GM12878 (cell line): ENCODE measurements around the gene HNF4A. TPM values are rescaled to one million over a fixed set of nuclear protein-coding genes. Genes with fewer than 3 reads are reported as not detected.

ENCODE experiments used
- ATAC-seq: fragments of 200-7000 bp; cut with Tn5 transposase; 3 replicates; pipeline ENCODE4 v1.9.1; 2020; ENCODE audit warnings: mild to moderate bottlenecking, moderate library complexity
- BruUV-seq: library from RNA; stranded (reverse); fragments of 400-500 nt; replicated peaks from 2 replicates; lab custom pipeline; 2021; lab: Mats Ljungman, UMichigan
- CTCF ChIA-PET: fragments of 300-600 bp; sonication (Branson Sonifier 250); formaldehyde crosslinking; extraction: SDS; loops from one replicate; lab custom pipeline; 2021; ENCODE audit warnings: inconsistent platforms; lab: Yijun Ruan, JAX
- POLR2A ChIA-PET: fragments of 350-600 bp; formaldehyde crosslinking; extraction: SDS; loops from one replicate; lab custom pipeline; 2021; ENCODE audit warnings: inconsistent platforms; lab: Charles Lee
- RAD21 ChIA-PET: fragments of 300-600 bp; sonication (Branson Sonifier 250); formaldehyde crosslinking; loops from one replicate; lab custom pipeline; 2023; ENCODE audit warnings: antibody characterized with exemption; ENCODE audit not compliant: unreplicated experiment; lab: Charles Lee
- SMC1A ChIA-PET: fragments of 300-600 bp; sonication (Branson Sonifier 250); formaldehyde crosslinking; loops from one replicate; lab custom pipeline; 2023; ENCODE audit not compliant: unreplicated experiment, uncharacterized antibody; lab: Charles Lee
- DNase-seq: peaks from one replicate; pipeline ENCODE4 v3.0.0-alpha.2; 2011; ENCODE audit warnings: low read depth, low spot score
- FAIRE-seq: peaks from 3 replicates; lab custom pipeline; 2011; peaks lifted over from hg19 to GRCh38; lab: Jason Lieb, UNC
- H2AFZ ChIP-seq: 2 replicates; pipeline ENCODE4 v1.6.0; 2011; ENCODE audit warnings: low read depth, low read length, control low read depth; ENCODE audit not compliant: control insufficient read depth
- H3K27ac ChIP-seq: 2 replicates; pipeline ENCODE4 v1.5.1; 2011; ENCODE audit warnings: control low read depth; ENCODE audit not compliant: control insufficient read depth, insufficient read depth
- H3K27me3 ChIP-seq, 2 experiments: replicated peaks in 1 of 2; 2 replicates each; pipeline versions ENCODE4 v1.6.0 to v1.6.1; 2011; ENCODE audit warnings: low read length in 1 of 2; ENCODE audit not compliant: control insufficient read depth in 2 of 2, insufficient read depth in 2 of 2
- H3K36me3 ChIP-seq, 2 experiments: 2 replicates each; pipeline ENCODE4 v1.5.1; 2011; ENCODE audit warnings: low read length in 1 of 2; ENCODE audit not compliant: control insufficient read depth in 2 of 2, insufficient read depth in 2 of 2
- H3K4me1 ChIP-seq: 2 replicates; pipeline ENCODE4 v1.6.1; 2011; ENCODE audit warnings: mild to moderate bottlenecking, low read length, moderate library complexity, mixed read lengths; ENCODE audit not compliant: control insufficient read depth, insufficient read depth
- H3K4me2 ChIP-seq: 2 replicates; pipeline ENCODE4 v1.6.0; 2011; ENCODE audit warnings: control low read depth; ENCODE audit not compliant: control insufficient read depth, insufficient read depth
- H3K4me3 ChIP-seq: fragments of 200-600 bp; sonication (generic); 2 replicates; pipeline ENCODE4 v1.5.1; 2016
- H3K79me2 ChIP-seq: 2 replicates; pipeline ENCODE4 v1.6.0; 2011; ENCODE audit warnings: low read length; ENCODE audit not compliant: control insufficient read depth, insufficient read depth
- H3K9ac ChIP-seq: 2 replicates; pipeline ENCODE4 v1.8.0; 2011; ENCODE audit warnings: low read length, control low read depth, mixed read lengths; ENCODE audit not compliant: control insufficient read depth, insufficient read depth
- H3K9me3 ChIP-seq: replicated peaks from 3 replicates; pipeline ENCODE4 v1.5.1; 2011; ENCODE audit warnings: mild to moderate bottlenecking, low read length; ENCODE audit not compliant: control insufficient read depth, insufficient read depth
- H4K20me1 ChIP-seq: 2 replicates; pipeline ENCODE4 v1.6.0; 2011; ENCODE audit not compliant: control insufficient read depth, insufficient read depth
- ATF2 ChIP-seq: IDR thresholded peaks from 2 replicates; pipeline ENCODE4 v1.6.1; 2012; ENCODE audit warnings: low read length, inconsistent platforms
- ATF3 ChIP-seq: IDR thresholded peaks from 2 replicates; pipeline ENCODE4 v1.6.1; 2011; ENCODE audit warnings: low read depth, mild to moderate bottlenecking, low read length, moderate library complexity, borderline replicate concordance; ENCODE audit errors: extremely low read depth
- BCLAF1 ChIP-seq: fragments of 450-650 bp; IDR thresholded peaks from 2 replicates; pipeline ENCODE4 v1.6.1; 2017; ENCODE audit warnings: antibody characterized with exemption, mild to moderate bottlenecking, moderate library complexity
- BRCA1 ChIP-seq: IDR thresholded peaks from 2 replicates; pipeline ENCODE4 v1.6.1; 2011; ENCODE audit warnings: low read depth, low read length, improper control_type of control experiment
- GABPA ChIP-seq: IDR thresholded peaks from 2 replicates; pipeline ENCODE4 v1.6.1; 2014; ENCODE audit warnings: antibody characterized with exemption, low read depth, mild to moderate bottlenecking, inconsistent platforms
- HSF1 ChIP-seq: fragments of 150-350 bp; IDR thresholded peaks from 2 replicates; pipeline ENCODE4 v1.6.1; 2014; ENCODE audit warnings: mild to moderate bottlenecking, low read depth, low read length
- NFYA ChIP-seq: IDR thresholded peaks from 2 replicates; pipeline ENCODE4 v1.6.1; 2011; ENCODE audit warnings: low read depth, mild to moderate bottlenecking, low read length, improper control_type of control experiment, borderline replicate concordance
- NRF1 ChIP-seq: conservative IDR thresholded peaks from 2 replicates; pipeline ENCODE4 v1.6.1; 2011; ENCODE audit warnings: mild to moderate bottlenecking, low read depth, low read length, improper control_type of control experiment
- PAX5 ChIP-seq: IDR thresholded peaks from 2 replicates; pipeline ENCODE4 v1.6.1; 2011; ENCODE audit warnings: low read depth, low read length, borderline replicate concordance
- RAD21 ChIP-seq: IDR thresholded peaks from 2 replicates; pipeline ENCODE4 v1.6.1; 2011; ENCODE audit warnings: mild to moderate bottlenecking, low read depth, low read length, moderate library complexity; ENCODE audit not compliant: insufficient read depth
- RB1 ChIP-seq: fragments of 450-650 bp; formaldehyde crosslinking; IDR thresholded peaks from 2 replicates; pipeline ENCODE4 v1.6.1; 2017; ENCODE audit warnings: mild to moderate bottlenecking, borderline replicate concordance
- SREBF1 ChIP-seq: IDR thresholded peaks from 2 replicates; pipeline ENCODE4 v1.6.1; 2012; ENCODE audit warnings: mild to moderate bottlenecking, low read length
- WRNIP1 ChIP-seq: IDR thresholded peaks from 2 replicates; pipeline ENCODE4 v1.6.1; 2011; ENCODE audit warnings: low read depth, low read length, improper control_type of control experiment, borderline replicate concordance
- WGBS: methylation state at CpG from one replicate; pipeline ENCODE4 v1.1.6; 2016; ENCODE audit warnings: low lambda C conversion rate; ENCODE audit not compliant: insufficient replicate concordance, insufficient coverage; ENCODE audit errors: missing lambda C conversion rate; 5-methylcytosine and 5-hydroxymethylcytosine counted together
- in situ Hi-C: fragments of 300-500 bp; cut with MboI; formaldehyde crosslinking; loops from 9 replicates; pipeline ENCODE4 v1.14.3; 2018; ENCODE audit warnings: mixed read lengths
- intact Hi-C: fragments of 100-400 bp; cut with micrococcal nuclease; formaldehyde crosslinking; loops from one replicate; pipeline ENCODE4 v1.14.2; 2022; ENCODE audit not compliant: unreplicated experiment
- polyA plus RNA-seq, 11 experiments: library from polyadenylated mRNA; depleted of rRNA in 4 of 11; unstranded in 6 of 11; stranded (reverse) in 5 of 11; fragments of >200 nt; fragmentation: Nextera tagmentation in 4 of 11; fragmentation: Illumina TruSeq in 1 of 11; extraction: Ambion mirVana in 4 of 11; extraction: Trizol in 1 of 11; gene quantifications; 1 replicate in 1 of 11; 2 replicates in 10 of 11; pipeline versions ENCODE4 v1.2.1 to v1.2.3, GENCODE V29; 2011 to 2016; ENCODE audit warnings: inconsistent platforms in 2 of 11, missing spikeins in 2 of 11, low read depth in 1 of 11
- total RNA-seq, 4 experiments: library from RNA; depleted of rRNA in 3 of 4; stranded (reverse); fragments of >200 nt in 3 of 4; fragmentation: Illumina TruSeq in 1 of 4; extraction: Trizol in 1 of 4; gene quantifications; 2 replicates each; pipeline versions ENCODE4 v1.2.1 to v1.2.3, GENCODE V29; 2013 to 2021

HNF4A gene
- total and polyA plus RNA-seq, 10 of the 15 experiments (the other 5 are each of a cell fraction or from before 2014, with no cell fraction given) = 0.21 TPM; not detected in 9

GRCh38 chr20:44394452-44394701, 38.9 kb downstream of the HNF4A start:
- RAD21 ChIA-PET = no interaction called here
- no peaks in the 10 kb centered on the region for H3K4me1 ChIP-seq
- POLR2A ChIA-PET = no interaction called here
- ATAC-seq (no peak), FAIRE-seq (no peak)
- H2AFZ ChIP-seq = no peak overlapping the region
- SMC1A ChIA-PET = no interaction called here
- H4K20me1 ChIP-seq = no peaks in the 10 kb centered on the region
- TF ChIP-seq SREBF1 = no peak
- TF ChIP-seq PAX5 = no peak
- no peak for TF ChIP-seq RB1
- no peak for TF ChIP-seq HSF1
- no peak for TF ChIP-seq GABPA
- no peak for TF ChIP-seq BCLAF1
- no peak for TF ChIP-seq NRF1
- TF ChIP-seq RAD21 = no peak
- no peak for TF ChIP-seq BRCA1
- TF ChIP-seq ATF2 = no peak
- TF ChIP-seq ATF3 = no peak
- TF ChIP-seq WRNIP1 = no peak
- TF ChIP-seq NFYA = no peak
- TF ChIP-seq, all 136 proteins: peak for 0
- no TSS peak for BruUV-seq
- H3K4me2 ChIP-seq = no peak overlapping the region
- 45% methylated on average over 2 of the region's 2 CpGs for WGBS
- intact Hi-C loops = no loop called here
- CTCF ChIA-PET = interaction anchor here (0.6 kb wide), 1 partner anchor 17 kb away, joined by 3 read pairs; no protein-coding TSS in a partner anchor
- no peaks in the 10 kb centered on the region for H3K36me3 ChIP-seq
- no peaks in the 10 kb centered on the region for H3K9me3 ChIP-seq
- in situ Hi-C loops = no loop called here
- no peaks in the 10 kb centered on the region for H3K79me2 ChIP-seq
- DNase-seq = no peak
- H3K4me3 ChIP-seq = no peak overlapping the region
- no peak overlapping the region for H3K9ac ChIP-seq
- peaks cover 1 to 8% of the 10 kb centered on the region in 2 experiments; a peak in 2 of 4 replicates for H3K27me3 ChIP-seq
- no peak overlapping the region for H3K27ac ChIP-seq
